Heart left ventricle (tissue), 16 donors: Measurements from ENCODE around the gene LAMC3. TPM values are rescaled to one million over a fixed set of nuclear protein-coding genes. Genes with fewer than 3 reads are reported as not detected.

ENCODE experiments used
- ATAC-seq, 4 donors: fragments of 200-7000 bp; cut with Tn5 transposase; one replicate each; pipeline ENCODE4 v1.9.1; 2020 to 2022; ENCODE audit warnings: moderate library complexity in 4 of 4, mild to moderate bottlenecking in 3 of 4, moderate number of reproducible peaks in 1 of 4
- DNase-seq, 5 donors: peaks; one replicate each; pipeline ENCODE4 v3.0.0-alpha.2; 2020
- H3K27ac ChIP-seq, 12 donors: fragments of 200-600 bp; sonication (generic) in 4 of 12; one replicate each; pipeline versions ENCODE4 v1.5.0 to v1.8.0; 2016 to 2022; ENCODE audit warnings: mild to moderate bottlenecking in 2 of 12
- H3K27me3 ChIP-seq, 9 donors: fragments of 200-600 bp; sonication (generic) in 2 of 9; one replicate each; pipeline versions ENCODE4 v1.5.1 to v1.8.0; 2016 to 2022; ENCODE audit warnings: mild to moderate bottlenecking in 3 of 9
- H3K36me3 ChIP-seq, 9 donors: fragments of 200-600 bp; sonication (generic) in 2 of 9; one replicate each; pipeline versions ENCODE4 v1.5.0 to v1.8.0; 2018 to 2022; ENCODE audit warnings: mild to moderate bottlenecking in 2 of 9
- H3K4me1 ChIP-seq, 12 donors: fragments of 200-600 bp; sonication (generic) in 4 of 12; one replicate each; pipeline versions ENCODE4 v1.5.0 to v1.8.0; 2016 to 2022; ENCODE audit warnings: mild to moderate bottlenecking in 3 of 12
- H3K4me3 ChIP-seq, 12 donors: fragments of 200-600 bp; sonication (generic) in 4 of 12; one replicate each; pipeline versions ENCODE4 v1.5.0 to v1.8.0; 2017 to 2022; ENCODE audit warnings: mild to moderate bottlenecking in 9 of 12, moderate library complexity in 4 of 12
- H3K9me3 ChIP-seq, 12 donors: fragments of 200-600 bp; sonication (generic) in 4 of 12; one replicate each; pipeline versions ENCODE4 v1.5.0 to v1.8.0; 2016 to 2022; ENCODE audit warnings: mild to moderate bottlenecking in 1 of 12
- POLR2A ChIP-seq, 2 donors: fragments of 450-650 bp; IDR thresholded peaks; one replicate each; pipeline ENCODE4 v1.6.1; 2017; ENCODE audit warnings: antibody characterized with exemption in 2 of 2, mild to moderate bottlenecking in 2 of 2, moderate library complexity in 2 of 2
- WGBS, 4 donors: extraction: QIAGEN DNeasy Blood & Tissue Kit in 2 of 4; methylation state at CpG; one replicate each; pipeline versions ENCODE4 v1.1.5 to v1.1.7; 2013 to 2018; 5-methylcytosine and 5-hydroxymethylcytosine counted together
- intact Hi-C, 10 donors: fragments of 100-400 bp; cut with DNase I; formaldehyde crosslinking; loops; one replicate each; pipeline versions ENCODE4 v1.11.1 to v1.14.2; 2022
- polyA plus RNA-seq, 2 donors: library from polyadenylated mRNA; stranded (reverse); fragments of 200-250 nt; gene quantifications; one replicate each; pipeline ENCODE4 v1.2.3, GENCODE V29; 2013
- total RNA-seq, 9 donors: library from RNA; depleted of rRNA in 2 of 9; stranded (reverse); fragments of >200 nt in 2 of 9; fragmentation: NEBNext Ultra II Directional in 3 of 9; extraction: Animal tissue kit (Norgen Biotek cat#: 25700) in 3 of 9; gene quantifications; one replicate each; pipeline versions ENCODE4 v1.1.0 to v1.2.4, GENCODE V29; 2016 to 2023
- TF ChIP-seq, protein P1 (sequence below), 12 donors: fragments of 200-600 bp; sonication (generic) in 4 of 12; IDR thresholded peaks; one replicate each; pipeline versions ENCODE4 v1.5.0 to v1.8.0; 2018 to 2022; ENCODE audit warnings: antibody characterized with exemption in 12 of 12, mild to moderate bottlenecking in 5 of 12
- donor health status: ischemic (EF 13 %, LVEDD 7.1; RV severe dilation, severe dysfunction).
- donor health status: healthy with polysubstance abuse.
- donor health status: DM: no; HTN: yes; CAD: no.
- donor health status: DM: no; HTN: no; CAD: no.
- donor health status: ischemic (EF 25% LVEDD 6.9; RV normal size, moderate dysfunction).
- donor health status: ischemic (EF 25% LVEDD 5.7; RV mildly dilated, moderate dysfunction).
- donor health status: healthy.
- donor health status: DM: yes; HTN: yes; CAD: no.
- donor health status: ischemic (EF 35%, LVEDD 5.7; RV mildly dilated, moderate dysfunction).
- donor health status: nonischemic (EF 11% LVEDD 7.7; RV severe dilation, severe dysfunction).
- donor health status: DM: yes; HTN: yes; CAD: no.
- donor health status: PGD.
- donor health status: ischemic (EF 29% LVEDD 5.4; RV normal size, mild dysfunction).
- donor health status: nonischemic (EF 23%, LVEDD 6.1; RV moderate dilation, normal function).

Gene LAMC3
- total and polyA plus RNA-seq, 11 donors = 0.11 to 1.8 (median 0.67) TPM

DNA sequence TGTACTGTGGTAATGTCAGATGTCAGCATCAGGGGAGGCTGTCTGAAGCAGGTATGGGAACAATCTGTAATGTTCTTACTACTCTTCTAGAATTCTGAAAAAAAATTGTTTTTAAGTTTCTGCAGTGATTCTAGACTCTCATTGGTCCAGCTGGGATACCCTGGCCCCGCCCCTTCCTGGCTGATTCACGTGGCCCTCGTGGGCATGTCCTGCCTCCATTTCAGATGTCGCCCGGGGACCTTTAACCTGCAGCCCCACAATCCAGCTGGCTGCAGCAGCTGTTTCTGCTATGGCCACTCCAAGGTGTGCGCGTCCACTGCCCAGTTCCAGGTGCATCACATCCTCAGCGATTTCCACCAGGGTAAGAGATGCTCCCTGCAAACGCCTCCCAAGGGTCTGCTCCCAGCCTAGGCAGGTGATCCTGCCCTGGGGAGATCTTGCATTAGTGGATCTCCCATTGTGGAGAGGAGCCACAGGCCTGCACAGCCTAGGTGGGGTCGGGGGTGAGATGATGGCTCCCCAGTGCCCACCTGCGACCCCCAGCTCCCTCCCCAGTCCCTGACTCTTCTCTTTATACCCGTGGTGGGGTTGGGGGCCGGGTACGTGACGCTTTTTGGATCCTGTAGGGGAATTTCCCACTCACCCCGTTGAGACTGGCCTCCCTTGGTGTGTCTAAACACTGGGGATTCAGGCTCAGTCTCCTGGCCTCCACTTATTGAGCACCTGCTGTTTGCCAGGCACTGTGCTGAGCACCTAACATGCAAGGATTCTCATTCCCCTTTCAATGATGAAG lies 36.5 kb downstream of the LAMC3 start:
- no peaks in the 10 kb centered on the region for H3K9me3 ChIP-seq
- H3K27me3 ChIP-seq = no peaks in the 10 kb centered on the region
- intact Hi-C loops = loop anchor here in 9 of 10 donors (1.0 to 10.0 kb wide), 10 partner anchors 103 to 345 kb away; no protein-coding TSS in a partner anchor
- ATAC-seq = no peak
- peaks cover 0 to 6% (median 0%) of the 10 kb centered on the region in 12 donors for H3K4me1 ChIP-seq
- no peaks in the 10 kb centered on the region for H3K36me3 ChIP-seq
- peak in 1 of 5 donors; percentile 51 for DNase-seq
- no peak overlapping the region for H3K4me3 ChIP-seq
- no peak overlapping the region for H3K27ac ChIP-seq
- TF ChIP-seq, protein P1, sequence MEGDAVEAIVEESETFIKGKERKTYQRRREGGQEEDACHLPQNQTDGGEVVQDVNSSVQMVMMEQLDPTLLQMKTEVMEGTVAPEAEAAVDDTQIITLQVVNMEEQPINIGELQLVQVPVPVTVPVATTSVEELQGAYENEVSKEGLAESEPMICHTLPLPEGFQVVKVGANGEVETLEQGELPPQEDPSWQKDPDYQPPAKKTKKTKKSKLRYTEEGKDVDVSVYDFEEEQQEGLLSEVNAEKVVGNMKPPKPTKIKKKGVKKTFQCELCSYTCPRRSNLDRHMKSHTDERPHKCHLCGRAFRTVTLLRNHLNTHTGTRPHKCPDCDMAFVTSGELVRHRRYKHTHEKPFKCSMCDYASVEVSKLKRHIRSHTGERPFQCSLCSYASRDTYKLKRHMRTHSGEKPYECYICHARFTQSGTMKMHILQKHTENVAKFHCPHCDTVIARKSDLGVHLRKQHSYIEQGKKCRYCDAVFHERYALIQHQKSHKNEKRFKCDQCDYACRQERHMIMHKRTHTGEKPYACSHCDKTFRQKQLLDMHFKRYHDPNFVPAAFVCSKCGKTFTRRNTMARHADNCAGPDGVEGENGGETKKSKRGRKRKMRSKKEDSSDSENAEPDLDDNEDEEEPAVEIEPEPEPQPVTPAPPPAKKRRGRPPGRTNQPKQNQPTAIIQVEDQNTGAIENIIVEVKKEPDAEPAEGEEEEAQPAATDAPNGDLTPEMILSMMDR (IDR thresholded peaks at IDR 0.05) = no peak
- WGBS, 4 donors = 75 to 81% (median 78%) methylated on average over 15 to 16 of the region's 16 CpGs

GRCh38 chr9:131046093-131046380 lies 37.1 kb downstream of the LAMC3 start:
- intact Hi-C loops = loop anchor here in 9 of 10 donors (1.0 to 10.0 kb wide), 10 partner anchors 104 to 345 kb away; no protein-coding TSS in a partner anchor
- no peaks in the 10 kb centered on the region for H3K27me3 ChIP-seq

GRCh38 chr9:131046581-131047202 lies 37.7 kb downstream of the LAMC3 start:
- 15 to 20% (median 17%) methylated on average over 32 to 35 of the region's 35 CpGs for WGBS, 4 donors
- ATAC-seq = peak; percentile 58 to 92 (median 85)
- DNase-seq = peak; percentile 42 to 79 (median 64)
- Histone ChIP-seq H3K36me3 (no peaks in the 10 kb centered on the region), H3K4me3 (peak overlapping the region in 1 of 12 donors; percentile 1), H3K9me3 (no peaks in the 10 kb centered on the region), H3K4me1 (peaks cover 0 to 6% (median 0%) of the 10 kb centered on the region in 12 donors), H3K27me3 (no peaks in the 10 kb centered on the region), H3K27ac (no peak overlapping the region)
- TF ChIP-seq, protein P1 (IDR thresholded peaks at IDR 0.05) = peak; percentile 90 to 97 (median 92)
- TF ChIP-seq POLR2A (IDR thresholded peaks at IDR 0.05) = peak in 1 of 2 donors; percentile 17
- intact Hi-C loops = loop anchor here in 9 of 10 donors (1.0 to 10.0 kb wide), 10 partner anchors 104 to 346 kb away; no protein-coding TSS in a partner anchor

More at GRCh38 chr9:131046093-131046380, 37.1 kb downstream of the LAMC3 start:
- ATAC-seq (peak in 1 of 4 donors; percentile 6), DNase-seq (no peak)
- Histone ChIP-seq H3K27ac (no peak overlapping the region), H3K36me3 (no peaks in the 10 kb centered on the region), H3K9me3 (no peaks in the 10 kb centered on the region), H3K4me1 (peaks cover 0 to 6% (median 0%) of the 10 kb centered on the region in 12 donors), H3K4me3 (no peak overlapping the region)
- TF ChIP-seq, protein P1 (IDR thresholded peaks at IDR 0.05) = no peak
- TF ChIP-seq POLR2A (IDR thresholded peaks at IDR 0.05) = no peak
- 93 to 97% (median 95%) methylated on average over 3 of the region's 3 CpGs for WGBS, 4 donors

- peaks cover 0 to 9% (median 0%) of the 10 kb centered on the region in 9 donors for H3K27me3 ChIP-seq
- 46 to 76% (median 52%) methylated on average over 5 to 6 of the region's 6 CpGs for WGBS, 4 donors
- H3K36me3 ChIP-seq = no peaks in the 10 kb centered on the region
- H3K9me3 ChIP-seq = no peaks in the 10 kb centered on the region
- intact Hi-C loops = loop anchor here in 9 of 10 donors (5.0 to 10.0 kb wide), 7 partner anchors 106 to 346 kb away; no protein-coding TSS in a partner anchor
- H3K4me3 ChIP-seq = no peak overlapping the region
- no peak overlapping the region for H3K27ac ChIP-seq
- ATAC-seq (no peak), DNase-seq (no peak)
- H3K4me1 ChIP-seq = peaks cover 0 to 6% (median 0%) of the 10 kb centered on the region in 12 donors
- TF ChIP-seq, protein P1 (IDR thresholded peaks at IDR 0.05) = no peak
- TF ChIP-seq POLR2A (IDR thresholded peaks at IDR 0.05) = no peak
Measured at GRCh38 chr9:131048332-131048731, 39.4 kb downstream of the LAMC3 start.
